ENCODE data around the gene ZYX.
A peak's percentile ranks its signal among the peaks of the same experiment; 100 is the strongest.

The ZYX gene

GRCh38 chr7:143359771-143360353, 21.3 kb upstream of the ZYX start:
- peaks cover 78% of the 10 kb centered on the region for H3K27me3 Mint-ChIP-seq (ENCODE audit: low read depth, poor library complexity)
- no peak overlapping the region for H3K27ac Mint-ChIP-seq
- no peak for DNase-seq
- no peaks in the 10 kb centered on the region for H3K36me3 Mint-ChIP-seq (ENCODE audit: low read depth)
- no peak overlapping the region for H3K4me3 Mint-ChIP-seq
- TF ChIP-seq CTCF (IDR thresholded peaks at IDR 0.05): no peak
- H3K9me3 Mint-ChIP-seq: no peaks in the 10 kb centered on the region
- peaks cover 15% of the 10 kb centered on the region for H3K4me1 Mint-ChIP-seq

- DNase-seq: no peak
- Mint-ChIP-seq H3K27me3 (ENCODE audit: low read depth, poor library complexity) (peaks cover 85% of the 10 kb centered on the region), H3K4me1 (peaks cover 10% of the 10 kb centered on the region), H3K27ac (no peak overlapping the region), H3K36me3 (ENCODE audit: low read depth) (no peaks in the 10 kb centered on the region), H3K9me3 (no peaks in the 10 kb centered on the region), H3K4me3 (peak overlapping the region; percentile 67)
- TF ChIP-seq CTCF (IDR thresholded peaks at IDR 0.05): no peak
Observed at GRCh38 chr7:143360788-143361551, 20.2 kb upstream of the ZYX start.

- Mint-ChIP-seq H3K9me3 (no peaks in the 10 kb centered on the region), H3K36me3 (ENCODE audit: low read depth) (no peaks in the 10 kb centered on the region), H3K4me1 (peaks cover 10% of the 10 kb centered on the region), H3K27me3 (ENCODE audit: low read depth, poor library complexity) (peaks cover 89% of the 10 kb centered on the region), H3K27ac (no peak overlapping the region), H3K4me3 (peak overlapping the region; percentile 84)
- DNase-seq: peak; percentile 36
- TF ChIP-seq CTCF (IDR thresholded peaks at IDR 0.05): no peak
Observed at GRCh38 chr7:143361552-143362130, 19.5 kb upstream of the ZYX start.

DNA sequence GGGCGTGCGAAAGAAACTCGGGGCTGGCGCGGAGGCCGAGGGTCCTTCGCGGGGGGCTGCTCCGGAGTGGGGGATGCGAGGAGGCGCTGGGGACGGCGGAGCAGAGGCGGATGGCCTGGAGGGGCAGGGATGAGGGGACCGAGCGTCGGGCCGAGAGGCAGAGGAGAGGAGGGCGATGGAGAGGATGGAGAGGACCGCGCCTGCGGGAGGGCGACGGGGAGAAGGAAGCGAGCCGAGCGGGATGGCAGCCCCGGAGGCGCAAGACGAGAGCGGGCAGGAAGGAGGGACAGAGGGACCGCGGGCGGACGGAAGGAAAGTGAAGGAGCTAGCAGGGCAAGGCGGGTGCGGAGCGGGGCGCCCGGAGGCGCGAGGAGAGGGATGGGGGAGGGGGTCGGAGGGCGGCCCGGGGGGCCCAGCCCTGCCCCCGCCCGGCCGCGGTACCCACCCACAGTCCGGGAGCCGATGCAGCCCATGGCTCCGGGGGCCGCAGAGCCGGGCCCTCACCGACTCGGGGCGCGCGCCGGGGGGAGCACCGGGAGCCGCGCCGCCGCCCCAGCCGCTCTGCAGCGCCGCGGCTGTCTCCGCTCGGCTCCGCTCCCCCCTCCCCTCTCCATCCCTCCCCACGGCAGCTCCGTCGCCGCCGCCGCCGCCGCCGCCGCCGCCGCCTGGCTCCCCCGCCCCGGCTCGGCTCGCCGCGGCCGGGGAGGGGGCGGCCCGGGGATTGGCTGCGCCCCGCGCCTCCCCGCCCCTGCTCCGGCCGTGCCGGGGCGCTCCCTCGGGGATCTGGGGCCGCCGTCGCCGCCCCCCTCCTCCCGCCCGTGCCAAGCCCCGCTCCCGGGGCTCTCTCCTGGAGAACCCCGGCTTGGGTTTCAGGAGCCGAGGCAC, 18.8 kb upstream of the ZYX start, which contains the start of gene FAM131B:
Gene FAM131B (minus strand): TSS at position 583 of the 885 bp plus-strand sequence. CDS start 110 bp downstream, at position 473.
- peak within 1 kb of the TSS; percentile 84 for H3K4me3 Mint-ChIP-seq
- peak; percentile 57 for DNase-seq
- no peaks in the 10 kb centered on the region for H3K9me3 Mint-ChIP-seq
- H3K36me3 Mint-ChIP-seq (ENCODE audit: low read depth): no peaks in the 10 kb centered on the region
- no peak for TF ChIP-seq CTCF (IDR thresholded peaks at IDR 0.05)
- no peak within 1 kb of the TSS for H3K27ac Mint-ChIP-seq
- H3K27me3 Mint-ChIP-seq (ENCODE audit: low read depth, poor library complexity): peaks cover 91% of the 10 kb centered on the region
- peaks cover 10% of the 10 kb centered on the region for H3K4me1 Mint-ChIP-seq

DNA sequence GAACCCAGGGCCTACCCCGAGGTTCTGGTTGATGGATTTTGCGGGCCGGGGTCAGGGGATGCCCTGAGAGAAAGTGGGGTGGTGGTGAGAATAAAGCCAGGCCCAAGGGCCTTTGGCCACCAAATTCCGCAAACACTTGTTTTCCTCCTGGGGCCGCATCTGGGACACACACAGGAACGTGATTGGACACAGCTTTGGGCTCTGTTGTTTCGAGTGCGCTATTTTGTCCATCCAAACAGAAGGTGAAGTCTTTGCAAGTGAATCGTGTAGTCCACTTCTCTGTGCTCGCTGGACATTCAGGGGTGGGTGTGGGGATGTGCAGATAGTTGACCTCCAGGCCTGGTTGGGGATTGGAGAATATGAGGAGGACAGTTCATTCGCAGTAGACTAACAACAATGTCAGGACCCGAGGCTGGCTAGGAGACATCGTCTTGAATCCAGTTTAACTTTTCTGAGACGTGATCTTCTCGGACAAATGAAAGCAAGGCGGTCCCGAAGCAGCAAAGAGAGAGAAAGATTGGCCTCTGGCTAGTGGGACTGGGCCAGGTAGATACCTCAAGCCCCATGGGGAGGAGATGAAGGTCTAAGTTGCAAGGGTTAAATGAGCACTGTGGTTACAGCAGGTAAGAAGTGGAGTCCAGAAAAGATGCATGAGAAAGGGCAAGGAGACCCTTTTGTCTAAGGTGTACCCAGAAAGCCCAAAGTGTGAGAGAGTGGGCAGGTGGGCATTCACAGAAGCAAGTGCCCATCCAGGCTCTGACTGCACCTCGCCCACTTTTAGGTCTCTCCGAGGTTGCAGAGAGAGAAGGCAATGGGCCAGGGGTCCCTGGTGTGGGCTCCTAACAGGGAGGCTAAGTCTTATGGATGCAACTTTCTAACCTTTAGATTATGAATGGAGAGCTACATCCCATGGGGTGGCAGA, 17.9 kb upstream of the ZYX start:
- peak overlapping the region; percentile 78 for H3K4me3 Mint-ChIP-seq
- H3K4me1 Mint-ChIP-seq: peaks cover 10% of the 10 kb centered on the region
- no peak overlapping the region for H3K27ac Mint-ChIP-seq
- TF ChIP-seq CTCF (IDR thresholded peaks at IDR 0.05): no peak
- no peak for DNase-seq
- no peaks in the 10 kb centered on the region for H3K9me3 Mint-ChIP-seq
- H3K36me3 Mint-ChIP-seq (ENCODE audit: low read depth): no peaks in the 10 kb centered on the region
- H3K27me3 Mint-ChIP-seq (ENCODE audit: low read depth, poor library complexity): peaks cover 92% of the 10 kb centered on the region

Data from nephron progenitor cell (in vitro differentiated cells).